Hematopoietic multipotent progenitor cell treated with erythropoietin and hydrocortisone succinate and interleukin-3 and kit ligand, for 17 days (in vitro differentiated cells): ENCODE data around the gene STX19.
"Not testable (repeated sequence)": the region's sequence is repeated elsewhere in the genome, so short reads cannot be mapped to it uniquely, and the experiment has no call there.

Experiments
- DNase-seq: peaks from one replicate; pipeline ENCODE4 v3.0.0-alpha.2; 2015; ENCODE audit warnings: low spot score

The STX19 gene

GRCh38 chr3:93973131-93974126 lies 55.0 kb downstream of the STX19 start, which contains the start of gene PROS1:
PROS1 (minus strand) TSS chr3:93973896; CDS start chr3:93973749, 147 bp downstream.
- peak; percentile 60 for DNase-seq

DNA sequence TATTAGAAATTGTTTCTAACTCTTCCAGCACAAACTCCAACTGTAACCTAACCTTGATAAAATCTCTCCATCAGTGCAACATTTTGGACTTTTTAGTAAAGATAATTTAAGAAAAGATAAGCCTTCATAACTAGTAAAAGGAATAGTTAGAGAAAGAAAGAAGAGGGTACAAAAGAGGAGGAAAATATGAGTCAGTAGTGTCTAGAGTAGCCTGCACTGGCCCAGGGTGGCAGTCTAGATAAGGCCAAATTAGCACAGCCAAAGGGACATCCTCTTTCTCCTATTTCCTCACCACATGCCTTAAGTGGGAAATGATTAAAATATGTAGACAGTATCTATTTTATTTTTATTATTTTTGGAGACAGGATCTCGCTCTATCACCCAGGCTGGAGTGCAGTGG lies 58.4 kb downstream of the STX19 start:
- DNase-seq: peak; percentile 22

DNA sequence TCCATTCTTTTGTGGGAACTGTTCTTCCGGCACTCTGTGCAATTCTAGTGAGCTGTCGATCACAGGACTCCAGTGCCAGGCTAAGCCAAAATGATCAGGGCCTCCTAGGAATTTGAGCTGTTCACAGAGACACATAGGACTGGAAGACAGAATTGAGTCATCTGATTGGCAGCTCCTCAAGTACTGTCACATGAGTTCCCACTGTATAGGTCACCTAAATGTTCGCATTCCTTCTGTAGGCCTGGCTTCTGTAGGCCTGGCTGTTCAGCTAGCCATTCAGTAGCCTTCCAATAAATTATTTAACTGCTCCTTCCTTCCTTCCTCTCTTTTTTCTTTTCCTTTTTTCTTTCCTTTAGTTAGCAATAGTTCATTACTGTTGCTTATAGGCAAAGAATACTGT lies 59.0 kb downstream of the STX19 start:
- DNase-seq: no peak

DNA sequence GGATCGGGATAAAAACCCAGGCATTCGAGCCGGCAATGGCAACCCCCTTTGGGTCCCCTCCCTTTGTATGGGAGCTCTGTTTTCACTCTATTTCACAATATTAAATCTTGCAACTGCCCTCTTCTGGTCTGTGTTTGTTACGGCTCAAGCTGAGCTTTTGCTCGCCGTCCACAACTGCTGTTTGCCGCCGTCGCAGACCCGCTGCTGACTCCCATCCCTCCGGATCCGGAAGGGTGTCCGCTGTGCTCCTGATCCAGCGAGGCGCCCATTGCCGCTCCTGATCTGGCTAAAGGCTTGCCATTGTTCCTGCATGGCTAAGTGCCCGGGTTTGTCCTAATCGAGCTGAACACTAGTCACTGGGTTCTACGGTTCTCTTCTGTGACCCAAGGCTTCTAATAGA lies 63.3 kb downstream of the STX19 start:
- DNase-seq: not testable (repeated sequence)
